ENCODE data around the gene ACAD9.

The ACAD9 gene

GRCh38 chr3:128940252-128940651 lies 60.8 kb downstream of the ACAD9 start:
- TF ChIP-seq CTCF (conservative IDR thresholded peaks at IDR 0.05; ENCODE audit: low read depth, low read length): no peak
- H3K4me3 ChIP-seq (ENCODE audit: low read length): no peak overlapping the region
- no peak for DNase-seq (ENCODE audit: low read depth)

- no peak overlapping the region for H3K4me3 ChIP-seq (ENCODE audit: low read length)
- no peak for DNase-seq (ENCODE audit: low read depth)
- no peak for TF ChIP-seq CTCF (conservative IDR thresholded peaks at IDR 0.05; ENCODE audit: low read depth, low read length)
Observed at GRCh38 chr3:128942161-128942952, 62.9 kb downstream of the ACAD9 start.

- no peak for TF ChIP-seq CTCF (conservative IDR thresholded peaks at IDR 0.05; ENCODE audit: low read depth, low read length)
- H3K4me3 ChIP-seq (ENCODE audit: low read length): no peak overlapping the region
Observed at GRCh38 chr3:128945041-128945877, 65.8 kb downstream of the ACAD9 start.

GRCh38 chr3:128945878-128946175 lies 66.4 kb downstream of the ACAD9 start:
- no peak overlapping the region for H3K4me3 ChIP-seq (ENCODE audit: low read length)
- TF ChIP-seq CTCF (conservative IDR thresholded peaks at IDR 0.05; ENCODE audit: low read depth, low read length): no peak
- DNase-seq (ENCODE audit: low read depth): no peak

More at GRCh38 chr3:128945041-128945877, 65.8 kb downstream of the ACAD9 start:
- no peak for DNase-seq (ENCODE audit: low read depth)

GRCh38 chr3:128946411-128946810 lies 67.0 kb downstream of the ACAD9 start:
- no peak overlapping the region for H3K4me3 ChIP-seq (ENCODE audit: low read length)
- DNase-seq (ENCODE audit: low read depth): no peak
- no peak for TF ChIP-seq CTCF (conservative IDR thresholded peaks at IDR 0.05; ENCODE audit: low read depth, low read length)

GRCh38 chr3:128949158-128949557 lies 69.7 kb downstream of the ACAD9 start:
- TF ChIP-seq CTCF (conservative IDR thresholded peaks at IDR 0.05; ENCODE audit: low read depth, low read length): no peak
- no peak for DNase-seq (ENCODE audit: low read depth)
- H3K4me3 ChIP-seq (ENCODE audit: low read length): no peak overlapping the region

Measured in retinal pigment epithelial cell (primary cell).